HCT116 (cell line): ENCODE results near the gene PBX1.

Experiments used
- CTCF ChIP-seq, 3 experiments: fragments of 200-600 bp in 1 of 3; sonication (generic) in 1 of 3; IDR thresholded peaks in 2 of 3; conservative IDR thresholded peaks in 1 of 3; 2 replicates each; pipeline ENCODE4 v1.5.1; 2012 to 2017; ENCODE audit warnings: low read depth in 2 of 3, low read length in 2 of 3, antibody characterized with exemption in 1 of 3, borderline replicate concordance in 1 of 3, control low read depth in 1 of 3, mild to moderate bottlenecking in 1 of 3, mixed read lengths in 1 of 3, mixed run types in 1 of 3, moderate library complexity in 1 of 3; ENCODE audit not compliant: insufficient read depth in 1 of 3
- EZH2phosphoT487 ChIP-seq: fragments of 200-600 bp; IDR thresholded peaks from 2 replicates; pipeline ENCODE4 v1.6.1; 2018; ENCODE audit warnings: antibody characterized with exemption, borderline replicate concordance
- POLR2AphosphoS5 ChIP-seq: IDR thresholded peaks from 2 replicates; pipeline ENCODE4 v1.6.1; 2011; ENCODE audit warnings: mild to moderate bottlenecking, low read depth, low read length, moderate library complexity
- RAD21 ChIP-seq: IDR thresholded peaks from 2 replicates; pipeline ENCODE4 v1.6.1; 2012; ENCODE audit warnings: low read depth, mild to moderate bottlenecking
- ZNF274 ChIP-seq: fragments of 200-500 bp; sonication (Bioruptor generic); IDR thresholded peaks from 2 replicates; pipeline ENCODE4 v1.6.1; 2014; ENCODE audit warnings: mild to moderate bottlenecking, low read depth, low read length, inconsistent platforms

DNA sequence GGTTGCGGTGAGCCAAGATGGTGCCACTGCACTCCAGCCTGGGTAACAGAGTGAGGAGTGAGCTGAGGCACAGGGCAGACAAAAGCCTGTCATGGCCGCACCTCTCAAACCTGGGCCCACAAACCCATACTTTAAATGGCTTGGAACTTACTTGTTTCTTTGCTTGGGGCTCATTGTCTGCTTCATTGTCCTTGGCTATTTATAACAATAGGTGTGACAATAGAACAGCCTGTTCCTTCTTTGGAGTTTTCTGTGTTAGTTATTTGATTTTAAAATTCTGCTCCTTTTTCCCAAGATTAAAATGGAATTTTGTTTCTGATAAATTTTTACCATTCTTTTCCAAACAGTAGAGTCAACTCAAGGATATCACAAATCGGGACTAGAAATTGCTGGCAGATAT, 94.7 kb downstream of the PBX1 start:
- no peak for TF ChIP-seq CTCF (IDR thresholded peaks at IDR 0.05 in 2 of 3, conservative IDR thresholded peaks at IDR 0.05 in 1 of 3; ENCODE audit: borderline replicate concordance in 1 of 3, insufficient read depth in 1 of 3, low read depth in 2 of 3, low read length in 2 of 3)
- TF ChIP-seq ZNF274 = no peak
- TF ChIP-seq POLR2AphosphoS5 = no peak
- TF ChIP-seq EZH2phosphoT487 = no peak
- no peak for TF ChIP-seq RAD21
